ENCODE results near the gene GNAT3. TPM values are rescaled to one million over a fixed set of nuclear protein-coding genes. Genes with fewer than 3 reads are reported as not detected.
A peak's percentile ranks its signal among the peaks of the same experiment; 100 is the strongest.

GNAT3 gene
- total RNA-seq, 1 experiment from 2014 or later, result not detected

GRCh38 chr7:80459776-80460510 lies 51.9 kb downstream of the GNAT3 start:
- Histone ChIP-seq H3K79me2 (ENCODE audit: insufficient read depth, low read length) (no peaks in the 10 kb centered on the region), H2AFZ (ENCODE audit: low read depth, low read length, poor library complexity, severe bottlenecking) (peak overlapping the region; percentile 36), H4K20me1 (ENCODE audit: insufficient read depth) (no peaks in the 10 kb centered on the region), H3K4me3 (replicated peaks in 1 of 2; ENCODE audit: low read depth in 1 of 2, low read length in 2 of 2) (no peak overlapping the region), H3K9ac (ENCODE audit: low read length) (no peak overlapping the region), H3K4me2 (ENCODE audit: low read length) (no peak overlapping the region), H3K9me2 (ENCODE audit: insufficient read depth) (no peaks in the 10 kb centered on the region), H3K36me3 (ENCODE audit: control insufficient read depth in 1 of 2, insufficient read depth in 2 of 2, low read length in 2 of 2) (no peaks in the 10 kb centered on the region), H3K9me3 (ENCODE audit: control insufficient read depth in 1 of 2, insufficient read depth in 1 of 2, low read depth in 1 of 2, low read length in 2 of 2) (no peaks in the 10 kb centered on the region), H3K27ac (ENCODE audit: low read depth, low read length) (no peak overlapping the region), H3K4me1 (ENCODE audit: control insufficient read depth in 1 of 2, insufficient read depth in 2 of 2, low read length in 2 of 2) (no peaks in the 10 kb centered on the region), H3K27me3 (ENCODE audit: insufficient read depth, low read length) (no peaks in the 10 kb centered on the region)
- DNase-seq (ENCODE audit: low read depth, low spot score) (no peak), ATAC-seq (no peak)
- CTCF ChIA-PET, result interaction anchor here (1.1 to 1.2 kb wide), 3 partner anchors 9 to 1010 kb away, joined by 3 read pairs; no protein-coding TSS in a partner anchor
- intact Hi-C loops (cut with micrococcal nuclease), result loop anchor here (10.0 kb wide), 2 partner anchors 655 to 1165 kb away; no protein-coding TSS in a partner anchor
- TF ChIP-seq POLR2A (IDR thresholded peaks at IDR 0.05; ENCODE audit: borderline replicate concordance, extremely low read depth, insufficient read depth, insufficient read length), result no peak
- TF ChIP-seq ZNF274 (IDR thresholded peaks at IDR 0.05; ENCODE audit: low read depth, low read length), result no peak
- TF ChIP-seq SRF (IDR thresholded peaks at IDR 0.05; ENCODE audit: low read depth), result no peak
- TF ChIP-seq ATF3 (IDR thresholded peaks at IDR 0.05), result no peak
- no peak for TF ChIP-seq ZFX (IDR thresholded peaks at IDR 0.05)
- no peak for TF ChIP-seq TCF7L2 (IDR thresholded peaks at IDR 0.05; ENCODE audit: borderline replicate concordance, extremely low read depth, insufficient read depth, insufficient read length)
- TF ChIP-seq MAX (IDR thresholded peaks at IDR 0.05), result no peak
- no peak for TF ChIP-seq ELF1 (IDR thresholded peaks at IDR 0.05; ENCODE audit: borderline replicate concordance, low read depth)
- TF ChIP-seq ZBTB33 (IDR thresholded peaks at IDR 0.05; ENCODE audit: extremely low read depth, insufficient replicate concordance, low read length), result no peak
- no peak for TF ChIP-seq CEBPB (IDR thresholded peaks at IDR 0.05; ENCODE audit: low read depth)
- TF ChIP-seq POLR2AphosphoS5 (IDR thresholded peaks at IDR 0.05; ENCODE audit: low read depth, low read length), result no peak
- TF ChIP-seq JUND (IDR thresholded peaks at IDR 0.05), result no peak
- TF ChIP-seq EZH2phosphoT487 (IDR thresholded peaks at IDR 0.05; ENCODE audit: borderline replicate concordance), result no peak
- no peak for TF ChIP-seq CTCF (IDR thresholded peaks at IDR 0.05 in 2 of 3, conservative IDR thresholded peaks at IDR 0.05 in 1 of 3; ENCODE audit: borderline replicate concordance in 1 of 3, insufficient read depth in 1 of 3, low read depth in 2 of 3, low read length in 2 of 3)
- no peak for TF ChIP-seq EGR1 (IDR thresholded peaks at IDR 0.05; ENCODE audit: low read depth)
- TF ChIP-seq YY1 (IDR thresholded peaks at IDR 0.05; ENCODE audit: extremely low read depth, insufficient replicate concordance, low read depth, low read length), result no peak
- TF ChIP-seq SIN3A (IDR thresholded peaks at IDR 0.05; ENCODE audit: low read depth), result no peak
- TF ChIP-seq FOSL1 (IDR thresholded peaks at IDR 0.05; ENCODE audit: low read depth), result no peak
- BruUV-seq (replicated peaks), result no TSS peak
- POLR2A ChIA-PET, result no interaction called here
- RAD21 ChIA-PET (ENCODE audit: low non-redundant PET in 1 of 2, low total read pairs in 2 of 2, uncharacterized antibody in 2 of 2, unreplicated experiment in 2 of 2), result no interaction called here

All from HCT116 (cell line).